ENCODE measurements around the gene CCL3.
"Not testable (repeated sequence)": the region's sequence is repeated elsewhere in the genome, so short reads cannot be mapped to it uniquely, and the experiment has no call there.

Gene CCL3

GRCh38 chr17:36083691-36084090, 6.3 kb downstream of the CCL3 start:
- DNase-seq: not testable (repeated sequence)

- DNase-seq: peak; percentile 66
These were observed 7.3 kb downstream of the CCL3 start for GRCh38 chr17:36082482-36083120.

DNA sequence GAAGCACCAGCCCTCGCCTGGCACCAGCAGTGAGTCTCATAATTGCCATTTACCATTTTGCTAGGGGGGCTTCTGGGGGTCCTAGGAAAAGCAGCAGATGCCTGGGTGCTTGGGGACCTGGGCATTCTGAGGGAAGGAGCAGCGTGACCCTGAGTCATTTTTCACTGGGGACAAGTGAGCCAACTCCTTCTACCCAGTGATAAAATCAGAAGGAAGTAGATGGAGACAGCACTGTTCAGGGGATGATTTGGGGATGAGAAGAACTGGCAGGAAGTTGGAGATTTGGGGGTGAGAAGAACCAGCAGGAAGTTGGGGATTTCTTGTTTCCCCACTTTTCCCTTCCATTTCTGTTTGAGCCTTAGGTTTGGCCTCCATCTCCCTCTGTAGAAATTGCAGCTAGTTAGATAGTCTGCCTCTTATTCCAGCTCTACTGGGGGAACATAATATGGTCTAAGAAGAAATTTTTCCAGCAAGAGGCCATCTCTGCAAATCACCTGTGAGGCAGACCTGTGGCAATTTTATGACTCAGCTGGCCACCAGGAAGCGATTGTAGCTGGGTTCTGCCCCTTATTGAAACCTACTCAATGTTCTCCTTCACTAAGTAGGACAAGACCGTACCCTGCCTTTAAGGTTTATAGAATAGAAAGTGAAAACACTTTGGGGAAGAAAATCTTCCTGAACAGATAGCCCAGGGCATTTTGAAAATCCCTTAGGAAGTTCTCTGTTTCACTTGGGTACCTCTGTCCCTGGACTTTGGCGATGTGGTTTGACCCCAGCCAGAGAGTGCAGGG, 8.1 kb downstream of the CCL3 start:
- not testable (repeated sequence) for DNase-seq

DNA sequence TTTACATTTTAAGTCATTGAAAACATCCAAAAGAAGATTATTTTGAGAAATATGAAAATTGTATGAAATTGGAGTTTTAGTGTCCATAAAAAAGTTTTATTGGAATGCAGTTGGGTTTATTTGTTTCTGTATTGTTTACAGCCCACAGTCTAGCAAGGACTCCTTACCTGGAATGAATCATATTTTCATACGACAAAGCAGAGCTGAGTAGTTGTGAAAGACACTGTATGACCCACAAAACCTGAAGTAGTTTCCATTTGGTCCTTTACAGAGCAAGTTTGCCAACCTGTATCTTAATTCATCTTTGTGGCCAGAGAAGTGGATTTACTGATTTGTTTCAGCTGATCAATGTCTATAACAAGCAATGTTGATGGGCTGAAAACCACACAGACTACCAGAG, 15.6 kb downstream of the CCL3 start:
- DNase-seq: no peak

DNA sequence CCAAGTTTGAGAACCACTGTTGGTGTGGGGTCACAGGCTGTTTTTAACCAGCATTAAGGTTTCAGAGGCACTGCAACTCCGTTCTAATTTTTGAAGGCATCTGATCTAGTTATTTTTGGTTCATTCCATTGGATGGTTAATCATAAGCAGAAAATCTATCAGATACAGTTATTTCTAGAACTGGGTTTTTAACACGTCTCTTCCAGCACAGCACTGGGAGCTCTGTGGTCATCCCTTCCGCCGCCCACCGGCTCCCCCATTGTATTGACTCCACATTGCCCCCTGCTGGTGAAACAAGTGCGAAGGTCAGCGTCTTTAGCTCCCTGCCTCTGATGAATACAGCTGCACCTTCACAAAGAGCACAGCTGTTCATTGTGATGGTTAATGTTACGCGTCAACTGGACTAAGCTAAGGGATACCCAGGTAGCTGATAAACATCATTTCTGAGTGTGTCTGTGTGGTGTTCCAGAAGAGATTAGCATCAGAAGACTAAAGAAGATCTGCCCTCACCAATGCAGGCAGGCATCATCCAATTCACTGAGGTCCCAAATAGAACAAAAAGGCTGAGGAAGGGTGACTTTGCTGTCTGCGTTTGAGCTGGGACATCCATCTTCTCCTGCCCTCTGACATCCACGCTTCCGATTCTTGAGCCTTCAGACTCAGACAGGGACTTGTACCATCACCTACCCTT, 17.4 kb downstream of the CCL3 start:
- no peak for DNase-seq

GRCh38 chr17:36071751-36072150, 18.2 kb downstream of the CCL3 start:
- DNase-seq: no peak

GRCh38 chr17:36070427-36070826, 19.5 kb downstream of the CCL3 start:
- no peak for DNase-seq

DNA sequence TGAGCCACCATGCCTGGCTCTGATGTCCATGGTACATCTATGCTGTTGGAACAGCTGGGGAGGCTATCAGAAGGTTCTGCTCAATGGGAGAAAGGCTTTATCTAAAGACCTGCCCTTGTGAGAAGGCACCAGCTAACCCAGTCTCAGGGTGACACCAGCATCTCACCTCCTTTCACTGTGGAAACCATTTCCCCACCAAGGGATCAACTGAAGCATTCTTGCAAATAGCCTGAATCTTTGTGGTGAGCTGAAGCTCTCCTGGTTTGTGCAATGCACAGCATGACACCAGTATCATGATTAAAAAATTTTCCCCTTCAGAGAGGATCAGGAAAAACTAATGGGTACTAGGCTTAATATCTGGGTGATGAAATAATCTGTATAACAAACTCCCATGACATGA, 20.8 kb downstream of the CCL3 start:
- DNase-seq: no peak

- DNase-seq: no peak
These were observed 21.4 kb downstream of the CCL3 start for GRCh38 chr17:36068524-36068923.

DNA sequence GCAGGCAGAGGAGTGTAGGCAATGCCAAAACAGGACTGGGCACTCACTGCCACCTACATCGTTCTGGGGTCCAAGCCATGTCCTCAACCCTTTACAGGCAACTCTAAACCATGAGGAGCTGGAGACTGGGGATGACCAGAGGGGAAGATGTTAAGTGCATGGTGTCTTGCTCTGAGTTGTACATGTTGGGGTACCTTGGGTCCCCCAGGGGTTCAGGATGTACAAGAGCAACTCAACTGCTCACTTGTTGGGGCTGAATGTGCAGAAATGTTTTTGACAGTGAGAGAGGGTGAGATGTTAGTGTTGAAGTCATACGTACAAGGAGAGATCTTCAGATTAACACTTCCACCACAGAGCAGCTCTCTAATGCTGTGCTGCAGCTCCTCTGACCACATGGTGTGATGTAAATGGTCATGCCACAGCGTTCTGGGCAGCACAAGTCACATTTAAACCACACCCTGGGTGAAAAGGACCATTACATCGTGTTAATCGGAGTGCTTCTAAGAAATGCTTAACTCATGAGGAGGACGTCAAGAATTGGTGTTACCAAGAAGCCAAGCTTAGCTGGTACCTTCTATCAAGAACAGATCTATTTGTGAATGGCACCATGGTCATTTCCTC, 23.5 kb downstream of the CCL3 start:
- no peak for DNase-seq

GRCh38 chr17:36063786-36064541, 26.0 kb downstream of the CCL3 start, which contains the start of gene CCL18:
Gene CCL18 (plus strand): TSS chr17:36064272. CDS start chr17:36064343, 71 bp downstream.
- no peak for DNase-seq

- no peak for DNase-seq
These were observed 29.1 kb downstream of the CCL3 start for GRCh38 chr17:36060816-36061215.

- no peak for DNase-seq
These were observed 30.5 kb downstream of the CCL3 start for GRCh38 chr17:36059406-36059805.

GRCh38 chr17:36057911-36058310, 32.0 kb downstream of the CCL3 start:
- DNase-seq: no peak

DNA sequence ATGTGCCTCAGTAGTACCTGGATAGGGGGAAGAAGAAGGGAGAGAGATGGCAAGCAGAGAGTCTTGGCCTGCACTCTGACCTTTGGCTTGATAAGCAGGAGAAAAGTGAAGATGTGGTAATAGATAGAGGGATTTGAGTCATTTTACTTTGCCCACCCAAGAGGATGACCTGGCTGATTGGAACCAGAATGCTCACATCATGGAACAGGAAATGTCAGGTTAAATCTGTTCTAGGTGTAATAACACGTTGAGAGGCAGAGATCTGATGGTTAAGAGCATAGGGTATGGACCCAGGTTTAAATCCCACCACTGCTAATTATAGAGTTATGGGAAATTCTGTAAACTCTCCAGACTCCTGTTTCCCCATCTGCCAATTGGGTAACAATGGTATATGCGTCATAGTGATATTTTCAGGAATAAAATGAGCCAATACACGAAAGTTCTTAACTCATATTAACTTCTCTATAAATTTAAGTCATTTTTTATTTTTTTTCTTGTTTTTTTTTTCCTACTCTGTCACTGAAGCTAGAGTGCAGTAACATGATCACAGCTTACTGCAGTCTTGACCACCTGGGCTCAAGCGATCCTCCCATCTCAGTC, 33.9 kb downstream of the CCL3 start:
- no peak for DNase-seq

- DNase-seq: no peak
These were observed 34.8 kb downstream of the CCL3 start for GRCh38 chr17:36055171-36055570.

GRCh38 chr17:36049643-36050042, 40.3 kb downstream of the CCL3 start:
- no peak for DNase-seq

- no peak for DNase-seq
These were observed 41.9 kb downstream of the CCL3 start for GRCh38 chr17:36048066-36048465.
